Right atrium auricular region (tissue), 2 donors: ENCODE data around the gene CTNND2. TPM values are rescaled to one million over a fixed set of nuclear protein-coding genes. Genes with fewer than 3 reads are reported as not detected.

Experiments
- DNase-seq: peaks from one replicate; pipeline ENCODE4 v3.0.0-alpha.2; 2019; ENCODE audit warnings: low spot score
- H3K27ac ChIP-seq, 2 donors: fragments of 200-600 bp; sonication (generic); 1 replicate in 1 of 2; 2 replicates in 1 of 2; pipeline ENCODE4 v1.5.1; 2016 to 2019
- H3K27me3 ChIP-seq, 2 donors: fragments of 200-600 bp; sonication (generic); one replicate each; pipeline versions ENCODE4 v1.5.1 to v1.6.0; 2017 to 2019
- H3K36me3 ChIP-seq: fragments of 200-600 bp; sonication (generic); one replicate; pipeline ENCODE4 v1.5.1; 2016
- H3K4me1 ChIP-seq, 2 donors: fragments of 200-600 bp; sonication (generic); one replicate each; pipeline versions ENCODE4 v1.5.1 to v1.6.0; 2017 to 2019
- H3K4me3 ChIP-seq, 2 donors: fragments of 200-600 bp; sonication (generic); 1 replicate in 1 of 2; 2 replicates in 1 of 2; pipeline ENCODE4 v1.5.1; 2017 to 2019; ENCODE audit warnings: mild to moderate bottlenecking in 1 of 2, moderate library complexity in 1 of 2
- H3K9me3 ChIP-seq, 2 donors: fragments of 200-600 bp; sonication (generic); one replicate each; pipeline ENCODE4 v1.5.1; 2019
- total RNA-seq, 2 donors: library from RNA; depleted of rRNA; stranded (reverse); fragments of >200 nt; gene quantifications; one replicate each; pipeline ENCODE4 v1.1.0, GENCODE V29; 2016
- TF ChIP-seq, protein P1 (sequence below), 2 donors: fragments of 200-600 bp; sonication (generic); IDR thresholded peaks; one replicate each; pipeline ENCODE4 v1.5.1; 2019; ENCODE audit warnings: antibody characterized with exemption in 2 of 2

The CTNND2 gene
- total RNA-seq, 2 donors from 2014 or later, result 8.6 to 9.0 TPM

DNA sequence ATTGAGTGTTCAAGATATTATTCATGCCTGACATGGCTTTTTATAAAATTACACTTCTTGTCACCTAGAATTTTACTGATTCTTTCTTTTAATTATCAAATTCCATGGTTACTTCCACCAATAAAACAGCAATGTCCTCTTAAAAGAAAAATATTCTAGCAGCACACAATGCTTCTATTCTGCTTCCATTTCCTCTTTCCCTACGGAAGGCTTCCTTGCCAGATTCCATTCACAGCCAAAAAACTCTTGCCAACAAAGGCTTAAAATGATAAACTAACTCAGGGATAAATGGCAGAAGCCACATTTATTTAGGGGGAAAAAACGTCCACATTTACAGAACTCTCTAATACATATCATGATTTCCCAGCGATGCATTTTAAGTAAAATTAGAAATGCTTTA lies 111.6 kb downstream of the CTNND2 start:
- Histone ChIP-seq H3K27ac (no peak overlapping the region), H3K4me1 (no peaks in the 10 kb centered on the region), H3K9me3 (no peaks in the 10 kb centered on the region), H3K4me3 (no peak overlapping the region), H3K36me3 (no peaks in the 10 kb centered on the region), H3K27me3 (no peaks in the 10 kb centered on the region)
- no peak for DNase-seq
- TF ChIP-seq, protein P1, sequence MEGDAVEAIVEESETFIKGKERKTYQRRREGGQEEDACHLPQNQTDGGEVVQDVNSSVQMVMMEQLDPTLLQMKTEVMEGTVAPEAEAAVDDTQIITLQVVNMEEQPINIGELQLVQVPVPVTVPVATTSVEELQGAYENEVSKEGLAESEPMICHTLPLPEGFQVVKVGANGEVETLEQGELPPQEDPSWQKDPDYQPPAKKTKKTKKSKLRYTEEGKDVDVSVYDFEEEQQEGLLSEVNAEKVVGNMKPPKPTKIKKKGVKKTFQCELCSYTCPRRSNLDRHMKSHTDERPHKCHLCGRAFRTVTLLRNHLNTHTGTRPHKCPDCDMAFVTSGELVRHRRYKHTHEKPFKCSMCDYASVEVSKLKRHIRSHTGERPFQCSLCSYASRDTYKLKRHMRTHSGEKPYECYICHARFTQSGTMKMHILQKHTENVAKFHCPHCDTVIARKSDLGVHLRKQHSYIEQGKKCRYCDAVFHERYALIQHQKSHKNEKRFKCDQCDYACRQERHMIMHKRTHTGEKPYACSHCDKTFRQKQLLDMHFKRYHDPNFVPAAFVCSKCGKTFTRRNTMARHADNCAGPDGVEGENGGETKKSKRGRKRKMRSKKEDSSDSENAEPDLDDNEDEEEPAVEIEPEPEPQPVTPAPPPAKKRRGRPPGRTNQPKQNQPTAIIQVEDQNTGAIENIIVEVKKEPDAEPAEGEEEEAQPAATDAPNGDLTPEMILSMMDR (IDR thresholded peaks at IDR 0.05), result no peak

DNA sequence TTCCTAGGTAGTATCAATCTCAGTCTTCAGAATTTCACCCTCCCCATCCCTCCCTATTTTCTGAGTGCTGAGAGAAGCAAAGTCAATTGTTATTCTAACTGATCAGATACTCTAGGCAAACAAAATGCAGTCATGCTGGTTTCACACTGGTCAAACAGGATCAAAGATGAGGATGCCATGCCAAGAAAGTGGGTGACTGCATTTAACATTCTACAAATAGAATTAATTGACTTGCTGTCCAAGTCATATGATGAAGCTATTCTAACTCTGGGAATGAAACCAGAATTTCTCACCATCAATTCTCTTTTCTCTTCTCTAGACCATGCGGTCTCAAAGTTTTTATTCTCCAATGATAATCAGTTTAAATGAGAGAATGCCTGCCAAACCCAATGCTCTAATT lies 112.5 kb downstream of the CTNND2 start:
- Histone ChIP-seq H3K27me3 (no peaks in the 10 kb centered on the region), H3K4me1 (no peaks in the 10 kb centered on the region), H3K9me3 (no peaks in the 10 kb centered on the region), H3K4me3 (no peak overlapping the region), H3K27ac (no peak overlapping the region), H3K36me3 (no peaks in the 10 kb centered on the region)
- DNase-seq, result no peak
- TF ChIP-seq, protein P1 (IDR thresholded peaks at IDR 0.05), result no peak

DNA sequence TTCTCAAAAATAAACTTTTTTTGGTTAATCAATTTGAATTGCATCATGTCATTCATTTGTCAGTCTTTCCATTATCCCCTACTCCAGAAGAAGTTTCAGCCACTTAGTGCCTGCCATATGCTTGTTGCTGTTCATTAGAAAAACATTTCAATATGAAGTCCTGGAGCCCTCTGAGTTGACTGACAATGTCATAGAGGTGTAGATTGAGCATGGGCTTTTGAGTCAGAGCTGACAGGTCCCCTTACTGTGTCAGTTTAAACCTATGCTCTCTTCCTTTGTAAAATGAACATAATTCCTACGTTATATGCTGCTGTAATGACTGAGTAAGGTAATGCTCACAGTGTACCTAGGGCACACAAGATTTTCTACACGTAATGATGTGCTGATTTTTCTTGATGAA lies 114.0 kb downstream of the CTNND2 start:
- Histone ChIP-seq H3K4me3 (no peak overlapping the region), H3K9me3 (no peaks in the 10 kb centered on the region), H3K27me3 (no peaks in the 10 kb centered on the region), H3K4me1 (no peaks in the 10 kb centered on the region), H3K27ac (no peak overlapping the region), H3K36me3 (no peaks in the 10 kb centered on the region)
- no peak for DNase-seq
- TF ChIP-seq, protein P1 (IDR thresholded peaks at IDR 0.05), result no peak

DNA sequence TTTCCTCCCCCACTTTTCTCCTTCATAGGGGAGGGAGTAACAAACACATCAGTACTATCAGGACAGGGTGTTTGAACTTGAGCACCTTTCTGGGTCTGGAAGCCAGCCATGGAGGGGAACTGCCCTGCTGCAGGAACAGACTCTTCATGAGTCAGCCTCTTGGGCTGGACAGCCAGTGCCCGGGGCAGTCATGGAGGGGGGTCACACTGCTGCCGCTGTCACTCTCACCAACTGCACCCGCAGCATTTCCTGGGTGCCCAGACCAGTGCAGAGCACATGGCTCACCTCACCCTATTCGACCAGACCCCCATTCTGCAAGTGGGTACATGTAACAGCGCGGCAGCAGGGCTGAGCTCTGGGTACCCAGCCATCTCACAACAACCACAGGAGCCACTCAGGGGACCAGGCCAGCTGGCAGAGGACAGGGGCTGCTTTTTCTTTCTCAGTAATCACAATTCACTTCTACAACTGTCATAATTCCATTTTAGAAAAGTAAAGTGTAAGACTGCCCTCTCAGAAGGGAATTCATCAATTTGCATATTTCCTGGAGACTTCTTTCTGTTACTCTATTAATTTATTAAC lies 118.4 kb downstream of the CTNND2 start:
- no peaks in the 10 kb centered on the region for H3K4me1 ChIP-seq
- H3K9me3 ChIP-seq, result peaks cover 0 to 6% of the 10 kb centered on the region in 2 donors
- H3K36me3 ChIP-seq, result no peaks in the 10 kb centered on the region
- no peaks in the 10 kb centered on the region for H3K27me3 ChIP-seq
- no peak overlapping the region for H3K27ac ChIP-seq
- no peak overlapping the region for H3K4me3 ChIP-seq
- DNase-seq, result no peak
- TF ChIP-seq, protein P1 (IDR thresholded peaks at IDR 0.05), result no peak

DNA sequence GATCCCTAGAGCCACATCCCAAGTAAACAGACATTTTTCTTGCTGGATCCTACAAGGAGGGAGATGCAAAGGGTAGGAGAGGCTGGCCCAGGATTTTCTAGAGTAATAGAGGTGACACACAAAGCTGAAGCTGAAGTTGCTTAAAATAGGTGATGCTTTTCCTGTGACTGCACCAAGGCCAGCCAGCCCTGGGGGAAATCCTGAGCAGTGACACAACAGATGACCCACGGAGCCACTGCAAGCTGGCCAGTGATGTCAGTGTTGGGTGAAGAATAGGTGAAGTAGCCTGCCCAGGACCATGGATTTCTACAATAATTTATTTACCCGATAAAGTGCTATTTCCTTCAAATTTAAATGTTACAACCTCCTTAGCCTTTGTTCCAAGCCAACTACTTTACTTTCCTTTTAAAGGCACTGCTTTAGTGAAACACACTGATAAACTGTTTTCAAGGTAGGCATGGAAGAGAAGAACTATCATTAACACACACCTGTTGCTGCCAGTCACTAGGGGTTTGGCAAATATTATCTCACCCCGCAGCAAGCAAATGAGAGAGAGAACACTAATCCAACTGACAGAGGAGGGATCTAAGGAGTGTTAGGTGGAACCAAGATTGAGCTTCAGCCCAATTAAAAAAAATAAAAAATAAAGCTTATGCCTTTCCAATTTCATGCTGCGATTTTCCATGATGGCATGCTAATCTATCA lies 123.5 kb downstream of the CTNND2 start:
- TF ChIP-seq, protein P1 (IDR thresholded peaks at IDR 0.05), result no peak
- Histone ChIP-seq H3K4me1 (no peaks in the 10 kb centered on the region), H3K36me3 (no peaks in the 10 kb centered on the region), H3K27ac (no peak overlapping the region), H3K4me3 (no peak overlapping the region), H3K27me3 (no peaks in the 10 kb centered on the region), H3K9me3 (peaks cover 0 to 6% of the 10 kb centered on the region in 2 donors)
- DNase-seq, result no peak
